GM12878 (cell line): ENCODE results near the gene CHID1. TPM values are rescaled to one million over a fixed set of nuclear protein-coding genes. Genes with fewer than 3 reads are reported as not detected.

Source experiments
- CBX3 ChIP-seq: fragments of 200-600 bp; sonication (generic); IDR thresholded peaks from 2 replicates; pipeline ENCODE4 v1.6.1; 2016; ENCODE audit warnings: low read depth, borderline replicate concordance
- CHD4 ChIP-seq: fragments of 200-600 bp; sonication (generic); IDR thresholded peaks from 2 replicates; pipeline ENCODE4 v1.6.1; 2016; ENCODE audit warnings: mild to moderate bottlenecking
- EED ChIP-seq: sonication (generic); IDR thresholded peaks from 2 replicates; pipeline ENCODE4 v1.6.1; 2016; ENCODE audit warnings: antibody characterized with exemption, low read depth
- ETV6 ChIP-seq, 2 experiments: fragments of 450-650 bp in 1 of 2; IDR thresholded peaks in 1 of 2; conservative IDR thresholded peaks in 1 of 2; 2 replicates each; pipeline ENCODE4 v1.6.1; 2014; ENCODE audit warnings: antibody characterized with exemption in 1 of 2, borderline replicate concordance in 1 of 2, low read depth in 1 of 2, mild to moderate bottlenecking in 1 of 2, moderate library complexity in 1 of 2
- HDAC2 ChIP-seq: fragments of 200-600 bp; sonication (generic); IDR thresholded peaks from 2 replicates; pipeline ENCODE4 v1.6.1; 2017
- HDGF ChIP-seq: fragments of 450-650 bp; IDR thresholded peaks from 2 replicates; pipeline ENCODE4 v1.6.1; 2016; ENCODE audit warnings: antibody characterized with exemption
- KDM1A ChIP-seq: fragments of 200-600 bp; sonication (generic); IDR thresholded peaks from 2 replicates; pipeline ENCODE4 v1.6.1; 2016; ENCODE audit warnings: borderline replicate concordance
- MTA2 ChIP-seq: fragments of 450-650 bp; IDR thresholded peaks from 2 replicates; pipeline ENCODE4 v1.6.1; 2016; ENCODE audit warnings: low read depth, mild to moderate bottlenecking, moderate library complexity
- MXI1 ChIP-seq: fragments of 150-350 bp; IDR thresholded peaks from 2 replicates; pipeline ENCODE4 v1.6.1; 2011; ENCODE audit warnings: low read depth, mild to moderate bottlenecking, inconsistent platforms, low read length, improper control_type of control experiment
- NBN ChIP-seq: fragments of 450-650 bp; IDR thresholded peaks from 2 replicates; pipeline ENCODE4 v1.6.1; 2016
- SIX5 ChIP-seq: IDR thresholded peaks from 2 replicates; pipeline ENCODE4 v1.6.1; 2011; ENCODE audit warnings: mild to moderate bottlenecking, low read depth, low read length, moderate library complexity; ENCODE audit not compliant: severe bottlenecking
- ZNF622 ChIP-seq: fragments of 450-650 bp; IDR thresholded peaks from 2 replicates; pipeline ENCODE4 v1.6.1; 2017; ENCODE audit warnings: mild to moderate bottlenecking, inconsistent platforms
- polyA plus RNA-seq, 11 experiments: library from polyadenylated mRNA; depleted of rRNA in 4 of 11; unstranded in 6 of 11; stranded (reverse) in 5 of 11; fragments of >200 nt; fragmentation: Nextera tagmentation in 4 of 11; fragmentation: Illumina TruSeq in 1 of 11; extraction: Ambion mirVana in 4 of 11; extraction: Trizol in 1 of 11; gene quantifications; 1 replicate in 1 of 11; 2 replicates in 10 of 11; pipeline versions ENCODE4 v1.2.1 to v1.2.3, GENCODE V29; 2011 to 2016; ENCODE audit warnings: inconsistent platforms in 2 of 11, missing spikeins in 2 of 11, low read depth in 1 of 11
- total RNA-seq, 4 experiments: library from RNA; depleted of rRNA in 3 of 4; stranded (reverse); fragments of >200 nt in 3 of 4; fragmentation: Illumina TruSeq in 1 of 4; extraction: Trizol in 1 of 4; gene quantifications; 2 replicates each; pipeline versions ENCODE4 v1.2.1 to v1.2.3, GENCODE V29; 2013 to 2021
- TF ChIP-seq, protein P1 (sequence below): IDR thresholded peaks from 2 replicates; pipeline ENCODE4 v1.6.1; 2012; ENCODE audit warnings: low read depth, low read length, improper control_type of control experiment

Gene CHID1
- total and polyA plus RNA-seq, 10 of the 15 experiments (the other 5 are each of a cell fraction or from before 2014, with no cell fraction given), result 4.8 to 75.2 (median 30.1) TPM

- no peak for TF ChIP-seq CBX3
- TF ChIP-seq, protein P1, sequence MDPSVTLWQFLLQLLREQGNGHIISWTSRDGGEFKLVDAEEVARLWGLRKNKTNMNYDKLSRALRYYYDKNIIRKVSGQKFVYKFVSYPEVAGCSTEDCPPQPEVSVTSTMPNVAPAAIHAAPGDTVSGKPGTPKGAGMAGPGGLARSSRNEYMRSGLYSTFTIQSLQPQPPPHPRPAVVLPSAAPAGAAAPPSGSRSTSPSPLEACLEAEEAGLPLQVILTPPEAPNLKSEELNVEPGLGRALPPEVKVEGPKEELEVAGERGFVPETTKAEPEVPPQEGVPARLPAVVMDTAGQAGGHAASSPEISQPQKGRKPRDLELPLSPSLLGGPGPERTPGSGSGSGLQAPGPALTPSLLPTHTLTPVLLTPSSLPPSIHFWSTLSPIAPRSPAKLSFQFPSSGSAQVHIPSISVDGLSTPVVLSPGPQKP, result no peak
- TF ChIP-seq MTA2, result no peak
- TF ChIP-seq HDGF, result no peak
- TF ChIP-seq HDAC2, result no peak
- no peak for TF ChIP-seq ZNF622
- TF ChIP-seq NBN, result no peak
- no peak for TF ChIP-seq KDM1A
- TF ChIP-seq EED, result no peak
- TF ChIP-seq CHD4, result no peak
- TF ChIP-seq SIX5, result no peak
- no peak for TF ChIP-seq ETV6 (conservative IDR thresholded peaks at IDR 0.05 in 1 of 2, IDR thresholded peaks at IDR 0.05 in 1 of 2; ENCODE audit: borderline replicate concordance in 1 of 2, low read depth in 1 of 2)
- no peak for TF ChIP-seq MXI1
Measured at GRCh38 chr11:823441-824291, 86.9 kb downstream of the CHID1 start (continued).
